ENCODE measurements around the gene PRMT5. TPM values are rescaled to one million over a fixed set of nuclear protein-coding genes. Genes with fewer than 3 reads are reported as not detected.
A peak's percentile ranks its signal among the peaks of the same experiment; 100 is the strongest.

PRMT5 gene
- total RNA-seq, 4 donors from 2014 or later: 42.9 to 53.2 (median 48.3) TPM

GRCh38 chr14:22885975-22886374 lies 43.2 kb downstream of the PRMT5 start:
- TF ChIP-seq, protein P1, sequence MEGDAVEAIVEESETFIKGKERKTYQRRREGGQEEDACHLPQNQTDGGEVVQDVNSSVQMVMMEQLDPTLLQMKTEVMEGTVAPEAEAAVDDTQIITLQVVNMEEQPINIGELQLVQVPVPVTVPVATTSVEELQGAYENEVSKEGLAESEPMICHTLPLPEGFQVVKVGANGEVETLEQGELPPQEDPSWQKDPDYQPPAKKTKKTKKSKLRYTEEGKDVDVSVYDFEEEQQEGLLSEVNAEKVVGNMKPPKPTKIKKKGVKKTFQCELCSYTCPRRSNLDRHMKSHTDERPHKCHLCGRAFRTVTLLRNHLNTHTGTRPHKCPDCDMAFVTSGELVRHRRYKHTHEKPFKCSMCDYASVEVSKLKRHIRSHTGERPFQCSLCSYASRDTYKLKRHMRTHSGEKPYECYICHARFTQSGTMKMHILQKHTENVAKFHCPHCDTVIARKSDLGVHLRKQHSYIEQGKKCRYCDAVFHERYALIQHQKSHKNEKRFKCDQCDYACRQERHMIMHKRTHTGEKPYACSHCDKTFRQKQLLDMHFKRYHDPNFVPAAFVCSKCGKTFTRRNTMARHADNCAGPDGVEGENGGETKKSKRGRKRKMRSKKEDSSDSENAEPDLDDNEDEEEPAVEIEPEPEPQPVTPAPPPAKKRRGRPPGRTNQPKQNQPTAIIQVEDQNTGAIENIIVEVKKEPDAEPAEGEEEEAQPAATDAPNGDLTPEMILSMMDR (IDR thresholded peaks at IDR 0.05): no peak
- no peak for TF ChIP-seq POLR2A (IDR thresholded peaks at IDR 0.05)
- intact Hi-C loops (cut with DNase I; ENCODE audit: low total_unique reads): no loop called here
- 81 to 84% methylated on average over 21 of the region's 21 CpGs for WGBS, 2 donors
- no peak overlapping the region for H3K4me3 ChIP-seq (ENCODE audit: low read depth, poor library complexity, severe bottlenecking)
- DNase-seq (ENCODE audit: low spot score in 2 of 2): no peak

DNA sequence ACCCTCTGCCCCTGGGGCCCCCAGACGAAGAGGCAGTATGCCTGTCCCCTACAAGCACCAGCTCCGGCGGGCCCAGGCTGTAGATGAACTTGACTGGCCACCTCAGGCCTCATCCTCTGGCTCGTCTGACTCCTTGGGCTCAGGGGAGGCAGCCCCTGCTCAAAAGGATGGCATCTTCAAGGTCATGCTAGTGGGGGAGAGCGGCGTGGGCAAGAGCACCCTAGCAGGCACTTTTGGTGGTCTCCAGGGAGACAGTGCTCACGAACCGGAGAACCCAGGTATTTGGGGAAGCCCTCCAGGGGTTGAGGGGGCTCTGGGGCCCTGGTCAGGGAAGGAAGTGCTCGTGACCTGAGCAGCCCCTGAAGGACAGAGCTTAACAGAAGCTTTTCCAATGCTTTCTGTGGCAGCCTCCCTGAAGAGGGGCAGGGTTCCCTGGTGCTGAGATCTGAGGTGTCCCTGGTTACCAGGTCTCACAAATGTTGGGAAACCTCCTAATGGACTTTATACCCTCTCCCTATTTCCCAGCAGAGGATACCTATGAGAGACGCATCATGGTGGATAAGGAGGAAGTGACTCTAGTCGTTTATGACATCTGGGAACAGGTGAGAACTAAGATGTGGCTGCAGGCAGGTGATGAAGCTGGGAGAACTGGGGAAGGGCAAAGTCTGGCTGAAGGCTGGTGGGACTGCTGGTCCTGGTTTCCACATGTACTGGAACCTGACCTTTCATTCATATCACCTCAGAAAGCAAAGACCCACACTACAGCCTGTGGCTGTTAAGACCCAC lies 44.2 kb downstream of the PRMT5 start:
- intact Hi-C loops (cut with DNase I; ENCODE audit: low total_unique reads): no loop called here
- H3K4me3 ChIP-seq (ENCODE audit: low read depth, poor library complexity, severe bottlenecking): no peak overlapping the region
- DNase-seq (ENCODE audit: low spot score in 2 of 2): no peak
- no peak for TF ChIP-seq POLR2A (IDR thresholded peaks at IDR 0.05)
- TF ChIP-seq, protein P1 (IDR thresholded peaks at IDR 0.05): no peak
- 88 to 91% methylated on average over 11 of the region's 11 CpGs for WGBS, 2 donors

GRCh38 chr14:22884076-22884737 lies 45.0 kb downstream of the PRMT5 start:
- H3K4me3 ChIP-seq (ENCODE audit: low read depth, poor library complexity, severe bottlenecking): no peak overlapping the region
- intact Hi-C loops (cut with DNase I; ENCODE audit: low total_unique reads): no loop called here
- 80 to 86% methylated on average over 7 of the region's 7 CpGs for WGBS, 2 donors
- no peak for DNase-seq (ENCODE audit: low spot score in 2 of 2)
- no peak for TF ChIP-seq POLR2A (IDR thresholded peaks at IDR 0.05)
- TF ChIP-seq, protein P1 (IDR thresholded peaks at IDR 0.05): no peak

- no peak within 1 kb of the TSS for H3K4me3 ChIP-seq (ENCODE audit: low read depth, poor library complexity, severe bottlenecking)
- DNase-seq (ENCODE audit: low spot score in 2 of 2): no peak
- WGBS, 2 donors: 35 to 37% methylated on average over 14 to 15 of the region's 15 CpGs
- TF ChIP-seq POLR2A (IDR thresholded peaks at IDR 0.05): no peak
- TF ChIP-seq, protein P1 (IDR thresholded peaks at IDR 0.05): peak in 1 of 3 donors; percentile 17
- intact Hi-C loops (cut with DNase I; ENCODE audit: low total_unique reads): no loop called here
These were observed 45.8 kb downstream of the PRMT5 start, which contains the start of gene REM2 for GRCh38 chr14:22883173-22883976. TSS of gene REM2 (plus strand) at chr14:22883222. CDS start at chr14:22883288, 66 bp downstream.

- intact Hi-C loops (cut with DNase I; ENCODE audit: low total_unique reads): no loop called here
- DNase-seq (ENCODE audit: low spot score in 2 of 2): no peak
- TF ChIP-seq POLR2A (IDR thresholded peaks at IDR 0.05): no peak
- TF ChIP-seq, protein P1 (IDR thresholded peaks at IDR 0.05): no peak
- no peak overlapping the region for H3K4me3 ChIP-seq (ENCODE audit: low read depth, poor library complexity, severe bottlenecking)
- 19 to 22% methylated on average over 6 of the region's 6 CpGs for WGBS, 2 donors
These were observed 46.5 kb downstream of the PRMT5 start for GRCh38 chr14:22882529-22883172.

Data from lower leg skin (tissue), 4 donors.